ENCODE data around the gene CYBRD1. TPM values are rescaled to one million over a fixed set of nuclear protein-coding genes. Genes with fewer than 3 reads are reported as not detected.

Gene CYBRD1
- total RNA-seq, 1 donor from 2014 or later, result 12.5 TPM

DNA sequence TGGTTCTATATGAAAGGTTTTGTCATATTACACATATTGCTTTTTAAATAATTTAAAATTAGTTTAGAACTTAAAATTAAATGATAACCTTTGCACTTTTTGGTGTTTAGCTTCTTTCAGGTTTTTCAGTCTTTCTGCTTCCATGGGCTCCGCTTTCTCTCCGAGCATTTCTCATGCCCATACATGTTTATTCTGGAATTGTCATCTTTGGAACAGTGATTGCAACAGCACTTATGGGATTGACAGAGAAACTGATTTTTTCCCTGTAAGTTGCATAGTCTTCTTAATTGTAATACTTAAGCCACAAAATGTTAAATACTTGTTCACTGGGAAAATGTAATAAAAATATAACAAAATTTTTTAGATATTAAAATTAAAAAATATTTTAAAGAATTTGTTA, 31.0 kb downstream of the CYBRD1 start:
- DNase-seq (ENCODE audit: low spot score), result no peak
- no peak for ATAC-seq

DNA sequence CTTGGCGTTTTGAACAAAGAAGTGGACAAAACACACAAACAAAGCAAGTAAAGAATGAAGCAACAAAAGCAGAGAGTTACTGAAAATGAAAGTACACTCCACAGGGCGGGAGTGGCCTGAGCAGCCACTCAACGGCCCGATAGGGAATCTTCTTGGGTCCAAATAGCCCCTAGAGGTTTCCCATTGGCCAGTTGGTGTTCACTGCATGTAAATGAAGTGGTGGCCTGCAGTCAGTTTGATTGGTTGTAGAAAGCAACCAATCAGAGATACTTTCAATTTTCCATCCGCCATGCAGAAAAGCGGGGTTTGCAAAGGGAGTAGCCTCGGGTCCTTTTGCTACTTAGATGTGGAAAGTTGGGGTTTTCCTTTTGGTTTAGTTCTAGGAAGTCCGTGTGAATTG, 31.6 kb downstream of the CYBRD1 start:
- DNase-seq (ENCODE audit: low spot score) (peak; percentile 71), ATAC-seq (peak; percentile 98)

DNA sequence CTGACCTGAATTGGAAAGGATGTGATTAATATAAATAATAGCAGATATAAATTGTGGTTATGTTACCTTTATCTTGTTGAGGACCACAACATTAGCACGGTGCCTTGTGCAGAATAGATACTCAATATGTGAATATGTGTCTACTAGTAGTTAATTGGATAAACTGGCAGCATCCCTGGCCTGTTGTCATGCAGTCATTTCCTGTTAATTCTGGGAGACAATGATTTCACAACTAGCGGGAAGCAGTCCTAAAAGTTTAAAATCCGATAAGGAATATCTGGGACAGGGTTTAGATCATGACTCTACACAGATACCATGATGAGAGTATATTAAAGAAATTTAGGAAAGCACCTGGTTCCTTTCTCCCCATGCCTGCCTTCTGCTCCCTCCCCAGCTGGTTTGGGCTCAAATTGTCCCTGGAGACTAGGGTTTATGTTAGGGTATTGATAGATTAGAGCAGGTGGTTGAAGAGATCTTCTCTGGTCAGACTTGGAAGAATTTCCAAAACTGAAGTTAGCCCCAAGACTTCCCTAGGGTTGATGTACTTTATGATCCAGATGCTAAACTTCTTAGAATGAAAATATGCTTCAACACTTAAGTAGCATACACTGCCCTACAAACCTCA, 32.8 kb downstream of the CYBRD1 start:
- ATAC-seq (no peak), DNase-seq (ENCODE audit: low spot score) (no peak)

DNA sequence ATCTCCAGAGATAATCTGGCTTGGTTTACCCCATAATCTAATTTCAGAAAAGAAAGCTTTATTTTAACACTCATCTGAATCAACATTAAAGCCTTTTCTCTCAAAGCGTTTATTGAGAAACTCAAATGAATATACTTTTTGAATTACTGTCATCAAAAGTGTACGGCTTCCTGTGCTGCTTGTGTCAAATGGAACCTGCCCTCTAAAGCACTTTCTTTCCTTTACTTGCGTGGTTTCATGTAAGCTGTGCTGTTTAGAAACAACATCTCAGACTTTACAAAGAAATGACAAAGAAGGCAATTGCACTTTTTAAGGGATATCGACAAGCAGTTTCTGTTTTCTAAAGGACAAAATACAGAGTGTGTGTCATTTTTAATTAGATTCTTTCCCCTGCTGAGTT, 35.1 kb downstream of the CYBRD1 start:
- ATAC-seq (no peak), DNase-seq (ENCODE audit: low spot score) (no peak)

DNA sequence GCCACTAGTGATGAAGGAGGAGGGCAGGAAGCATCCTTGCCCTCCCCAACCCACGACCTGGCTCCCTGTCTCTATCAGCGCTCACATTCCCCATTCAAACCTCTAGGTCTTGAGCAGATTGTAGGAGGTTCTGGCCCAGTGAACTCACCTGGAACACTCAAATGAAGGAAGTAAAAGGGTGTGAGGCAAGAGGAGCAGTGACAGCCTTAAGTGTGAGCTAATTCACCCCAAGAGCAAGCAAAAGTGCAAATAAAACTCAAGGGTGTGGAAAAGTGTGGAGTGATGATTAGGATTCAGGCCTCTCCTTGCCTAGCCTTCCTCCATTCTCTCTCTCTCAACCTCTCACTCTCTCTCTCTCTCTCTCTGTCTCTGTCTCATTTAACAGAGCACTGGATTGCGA, 41.0 kb downstream of the CYBRD1 start:
- no peak for DNase-seq (ENCODE audit: low spot score)
- ATAC-seq, result no peak

DNA sequence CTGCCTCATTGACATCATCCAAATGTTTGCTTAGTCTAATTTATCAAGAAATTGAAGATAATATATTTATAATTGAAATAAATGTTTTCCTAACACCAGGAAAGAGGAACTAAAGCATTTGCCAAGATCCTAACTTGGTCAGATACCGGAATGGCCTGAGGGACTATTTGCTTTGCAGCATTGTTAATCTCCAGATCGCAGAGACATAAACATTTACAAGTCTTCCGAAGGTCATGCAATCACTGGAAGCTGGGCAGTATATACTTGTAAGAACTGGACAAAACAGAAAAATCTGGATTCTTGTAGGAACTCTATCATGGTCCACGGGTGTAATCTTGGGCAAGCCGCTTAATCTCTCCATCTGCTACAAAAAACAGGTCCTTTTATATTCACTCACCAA, 42.2 kb downstream of the CYBRD1 start:
- DNase-seq (ENCODE audit: low spot score) (no peak), ATAC-seq (no peak)

DNA sequence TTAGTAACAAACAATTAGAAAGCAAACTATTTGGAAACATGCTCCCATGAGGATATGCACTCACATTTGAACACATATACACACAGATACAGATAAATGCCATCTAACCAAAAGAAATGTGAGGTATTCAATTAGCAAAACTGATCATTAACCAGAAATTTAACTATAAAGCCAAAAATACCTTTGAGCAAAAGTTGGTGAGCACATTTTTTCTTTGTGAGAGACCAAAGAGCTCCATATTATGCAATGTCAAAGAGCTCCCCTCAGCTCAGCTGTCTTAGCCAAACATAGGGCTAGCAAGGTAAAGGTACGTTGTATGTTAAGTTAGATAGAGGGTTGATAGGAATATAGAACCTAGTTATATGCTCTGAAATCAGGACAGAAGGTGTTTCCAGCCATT, 43.8 kb downstream of the CYBRD1 start:
- DNase-seq (ENCODE audit: low spot score) (no peak), ATAC-seq (peak; percentile 41)

DNA sequence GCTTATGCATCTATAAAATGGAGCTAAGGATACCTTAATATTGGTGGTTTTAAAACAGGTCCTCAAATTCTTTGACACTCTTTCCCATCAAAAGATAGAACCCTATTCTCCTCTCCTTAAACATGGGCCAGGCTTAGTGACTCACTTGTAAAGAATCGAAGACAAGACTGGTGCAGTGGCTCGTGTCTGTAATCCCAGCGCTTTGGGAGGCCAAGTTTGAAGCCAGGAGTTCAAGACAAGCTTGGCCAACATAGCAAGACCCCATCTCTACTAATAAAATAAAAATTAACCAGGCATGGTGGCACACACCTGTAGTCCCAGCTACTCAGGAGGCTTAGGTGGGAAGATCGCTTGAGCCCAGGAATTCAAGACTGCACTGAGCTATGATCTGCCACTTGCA, 44.5 kb downstream of the CYBRD1 start:
- ATAC-seq (no peak), DNase-seq (ENCODE audit: low spot score) (no peak)

DNA sequence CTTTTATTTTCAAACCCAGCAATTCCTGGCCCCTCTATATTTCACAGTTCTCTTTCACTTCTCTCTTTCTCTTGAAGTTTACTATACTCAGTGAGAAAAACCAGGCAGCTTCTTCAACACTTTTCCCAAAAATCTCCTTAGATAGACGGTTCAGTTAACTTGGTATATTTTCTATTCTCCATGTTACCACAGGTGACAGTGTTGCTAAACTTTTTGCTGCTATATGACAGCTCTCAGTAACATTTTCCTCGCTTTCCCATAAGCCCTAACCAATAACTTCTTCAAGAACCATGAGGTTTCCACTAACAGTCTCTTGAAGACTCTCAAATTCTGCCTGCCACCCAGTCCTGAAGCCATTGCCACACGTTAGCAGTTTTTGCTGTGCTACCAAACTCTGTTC, 45.8 kb downstream of the CYBRD1 start:
- ATAC-seq, result no peak
- no peak for DNase-seq (ENCODE audit: low spot score)

DNA sequence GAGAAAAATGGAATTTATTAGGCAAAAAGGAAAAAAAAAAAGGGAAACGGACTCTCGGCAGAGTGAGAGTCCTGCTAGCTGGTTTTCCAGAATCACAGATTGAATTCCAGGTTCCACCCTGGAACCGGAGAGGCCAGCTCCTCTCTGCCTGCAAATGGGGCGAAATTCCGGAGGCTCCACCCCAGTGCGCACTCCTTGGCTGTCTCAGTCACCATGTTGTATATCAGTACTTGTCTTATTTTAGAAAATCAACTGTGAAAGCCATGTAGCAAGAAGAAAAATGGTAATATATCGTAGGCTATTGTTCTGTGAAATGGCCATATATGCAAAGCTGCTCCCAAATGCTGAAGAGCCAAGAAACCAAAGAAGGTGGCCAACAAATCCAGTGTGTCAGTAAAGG, 49.4 kb downstream of the CYBRD1 start:
- no peak for ATAC-seq

DNA sequence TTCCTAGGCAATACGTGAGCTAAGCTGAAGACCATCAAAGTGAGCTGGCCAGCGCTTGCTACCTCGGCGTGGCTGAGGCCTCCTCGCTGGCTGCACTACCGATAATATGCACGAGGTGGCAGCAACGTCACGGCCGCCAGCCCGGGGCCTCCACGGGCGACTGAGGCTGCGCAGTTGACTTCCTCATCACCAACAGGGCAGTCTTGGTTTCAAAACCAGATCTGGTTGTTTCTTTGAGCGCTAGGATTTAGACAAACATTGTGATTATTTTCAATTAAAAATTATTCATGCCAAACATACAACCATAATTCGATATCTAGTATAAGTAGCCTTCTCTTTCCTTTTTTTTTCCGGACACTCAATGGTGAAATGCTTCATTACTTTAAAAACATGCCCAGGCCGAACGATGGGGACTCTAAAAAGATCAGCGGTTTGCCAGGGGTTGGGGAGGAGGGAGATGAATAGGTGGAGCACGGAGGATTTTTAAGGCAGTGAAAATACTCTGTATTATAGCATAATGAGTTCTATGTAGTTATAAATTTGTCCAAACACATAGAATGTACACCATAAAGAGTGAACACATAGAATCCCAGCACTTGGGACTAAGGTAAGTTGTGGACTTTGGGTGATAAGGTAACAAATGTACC, 52.0 kb downstream of the CYBRD1 start:
- ATAC-seq (peak; percentile 100), DNase-seq (ENCODE audit: low spot score) (peak; percentile 76)

More for the DNA sequence above, 49.4 kb downstream of the CYBRD1 start:
- DNase-seq (ENCODE audit: low spot score), result no peak

DNA sequence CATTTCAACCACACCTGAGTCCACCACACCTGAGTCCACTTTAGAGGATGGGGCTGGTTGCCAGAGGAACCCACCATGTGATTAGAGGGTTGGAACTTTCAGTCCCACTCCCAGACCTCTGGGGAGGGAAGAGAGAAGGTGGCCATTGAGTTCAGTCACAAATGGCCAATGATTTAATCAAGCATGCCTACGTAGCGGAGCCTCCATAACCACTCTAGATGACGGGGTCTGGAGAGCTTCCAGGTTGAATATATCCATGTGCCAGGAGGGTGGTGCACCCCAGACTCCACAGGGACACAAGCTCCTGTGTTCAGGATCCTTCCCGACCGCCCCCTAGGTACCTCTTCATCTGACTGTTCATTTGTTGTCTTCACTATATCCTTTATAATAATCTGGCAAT, 53.3 kb downstream of the CYBRD1 start:
- DNase-seq (ENCODE audit: low spot score), result no peak
- ATAC-seq, result no peak

DNA sequence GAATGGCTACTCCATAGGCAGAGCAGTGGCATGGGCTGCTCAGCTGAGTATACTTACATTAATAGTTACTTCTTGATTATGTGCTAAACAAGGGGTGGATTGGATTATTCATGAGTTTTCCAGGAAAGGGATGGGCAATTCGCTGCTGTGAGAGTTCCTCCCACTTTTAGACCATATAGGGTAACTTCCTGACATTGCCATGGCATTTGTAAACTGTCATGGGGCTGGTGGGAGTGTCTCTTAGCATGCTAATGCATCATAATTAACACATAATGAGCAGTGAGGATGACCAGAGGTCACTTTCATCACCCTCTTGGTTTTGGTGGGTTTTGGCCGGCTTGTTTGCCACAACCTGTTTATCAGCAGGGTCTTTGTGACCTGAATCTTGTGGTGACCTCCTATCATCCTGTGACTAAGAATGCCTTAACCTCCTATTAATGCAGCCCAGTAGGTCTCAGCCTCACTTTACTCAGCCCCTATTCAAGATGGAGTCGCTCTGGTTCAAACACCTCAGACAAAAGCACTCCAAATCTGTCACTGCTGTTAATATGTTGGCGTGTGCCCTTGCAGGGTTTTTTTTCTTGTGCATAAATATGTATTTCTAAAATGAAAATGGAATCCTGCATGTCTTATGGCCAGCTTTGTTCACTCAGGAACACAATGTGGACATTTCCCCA, 56.0 kb downstream of the CYBRD1 start:
- DNase-seq (ENCODE audit: low spot score) (no peak), ATAC-seq (no peak)

DNA sequence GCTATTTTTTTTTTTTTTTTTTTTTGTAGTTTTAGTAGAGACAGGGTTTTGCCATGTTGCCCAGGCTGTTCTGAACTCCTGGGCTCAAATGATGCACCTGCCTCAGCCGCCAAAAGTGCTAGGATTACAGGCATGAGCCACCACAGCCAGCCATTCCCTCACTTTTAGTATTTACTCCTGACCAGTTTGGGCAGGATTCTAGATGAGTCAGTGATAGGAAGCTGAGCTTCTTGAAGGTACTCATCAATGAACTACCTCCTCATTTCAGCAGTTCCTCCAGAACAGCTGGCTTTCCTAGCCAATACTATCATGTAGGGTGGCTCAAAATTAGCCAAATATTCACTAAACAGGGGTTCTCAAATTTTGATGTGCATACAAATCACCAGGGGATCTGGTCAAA, 57.2 kb downstream of the CYBRD1 start:
- no peak for ATAC-seq
- no peak for DNase-seq (ENCODE audit: low spot score)

DNA sequence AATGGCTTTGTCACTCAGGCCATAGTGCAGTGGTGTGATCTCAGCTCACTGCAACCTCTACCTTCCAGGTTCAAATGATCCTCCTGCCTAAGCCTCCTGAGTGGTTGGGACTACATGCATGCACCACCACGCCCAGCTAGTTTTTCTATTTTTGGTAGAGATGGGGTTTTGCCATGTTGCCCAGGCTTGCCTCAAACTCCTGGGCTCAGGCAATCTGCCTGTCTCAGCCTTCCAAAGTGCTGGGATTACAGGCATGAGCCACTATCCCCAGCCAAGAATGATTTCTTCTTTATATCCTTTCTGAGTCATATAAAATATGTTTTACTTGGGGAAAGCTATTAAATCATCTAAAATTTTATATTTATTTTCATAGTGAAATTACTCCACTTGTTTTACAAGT, 61.3 kb downstream of the CYBRD1 start:
- no peak for DNase-seq (ENCODE audit: low spot score)
- no peak for ATAC-seq

DNA sequence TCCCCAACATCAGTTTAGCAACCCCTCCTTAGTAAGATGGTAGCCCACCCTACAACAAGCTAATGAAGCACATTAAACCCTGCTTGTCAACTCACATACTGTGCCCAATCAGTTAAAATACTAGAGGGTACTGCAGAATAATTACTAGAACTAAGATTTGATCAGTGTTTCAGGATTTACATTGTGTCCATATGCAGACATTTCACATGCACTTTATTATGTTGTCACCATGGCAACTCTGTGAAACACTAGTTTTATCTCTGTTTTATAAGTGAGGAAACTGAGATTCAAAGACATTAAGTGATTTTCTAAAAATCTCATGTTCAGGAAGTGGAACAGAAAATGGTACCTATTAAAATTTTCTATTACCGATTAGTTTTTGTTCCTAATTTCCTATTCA, 61.7 kb downstream of the CYBRD1 start:
- DNase-seq (ENCODE audit: low spot score) (no peak), ATAC-seq (no peak)

DNA sequence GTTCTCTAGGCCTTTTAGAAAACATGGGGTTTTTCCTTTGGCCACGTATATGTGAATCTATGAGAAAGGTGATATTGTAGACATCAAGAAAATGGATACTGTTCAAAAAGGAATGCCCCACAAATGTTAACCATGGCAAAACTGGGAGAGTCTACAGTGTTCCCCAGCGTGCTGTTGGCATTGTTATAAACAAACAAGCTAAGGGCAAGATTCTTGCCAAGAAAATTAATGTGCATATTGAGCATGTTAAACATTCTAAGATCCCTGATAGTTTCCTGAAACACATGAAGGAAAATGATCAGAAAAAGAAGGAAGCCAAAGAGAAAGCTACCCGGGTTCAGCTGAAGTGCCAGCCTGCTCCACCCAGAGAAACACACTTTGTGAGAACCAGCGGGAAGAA, 64.9 kb downstream of the CYBRD1 start:
- ATAC-seq (no peak), DNase-seq (ENCODE audit: low spot score) (no peak)

DNA sequence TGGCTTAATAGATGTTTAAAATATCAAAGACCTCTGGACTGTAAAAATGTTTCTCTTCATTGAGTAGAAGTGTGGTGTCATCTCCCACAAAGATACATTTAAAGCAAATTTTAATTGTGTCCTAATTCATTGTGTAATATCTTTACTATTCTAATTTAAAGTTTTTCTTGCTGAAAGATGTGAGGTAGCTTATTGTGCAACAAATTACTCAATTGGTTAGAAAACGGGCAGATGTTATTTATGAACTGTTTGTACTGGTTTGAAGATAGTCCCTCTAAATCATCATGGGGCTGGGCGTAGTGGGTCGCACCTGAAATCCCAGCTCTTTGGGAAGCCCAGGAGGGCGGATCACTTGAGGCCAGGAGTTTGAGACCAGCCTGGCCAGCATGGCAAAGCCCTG, 65.3 kb downstream of the CYBRD1 start:
- no peak for DNase-seq (ENCODE audit: low spot score)
- ATAC-seq, result no peak

DNA sequence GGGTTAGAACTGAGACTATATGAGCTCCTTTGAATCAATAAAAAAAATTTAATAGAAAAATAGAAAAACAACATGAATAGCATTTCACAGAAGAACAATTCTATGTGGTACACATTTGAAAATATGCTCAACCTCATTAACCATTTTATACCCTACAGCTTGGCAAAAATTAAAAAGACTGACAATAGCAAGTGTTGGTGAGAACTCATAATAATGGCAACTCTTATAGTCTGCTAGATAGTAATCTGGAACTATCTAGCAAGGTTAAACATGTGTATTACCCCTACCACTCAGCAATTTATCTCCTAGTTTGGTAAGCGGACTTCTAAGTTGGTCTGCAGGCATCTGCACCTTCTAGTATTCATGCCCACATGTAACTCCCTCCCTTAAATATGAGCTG, 67.8 kb downstream of the CYBRD1 start:
- no peak for DNase-seq (ENCODE audit: low spot score)
- ATAC-seq, result no peak

DNA sequence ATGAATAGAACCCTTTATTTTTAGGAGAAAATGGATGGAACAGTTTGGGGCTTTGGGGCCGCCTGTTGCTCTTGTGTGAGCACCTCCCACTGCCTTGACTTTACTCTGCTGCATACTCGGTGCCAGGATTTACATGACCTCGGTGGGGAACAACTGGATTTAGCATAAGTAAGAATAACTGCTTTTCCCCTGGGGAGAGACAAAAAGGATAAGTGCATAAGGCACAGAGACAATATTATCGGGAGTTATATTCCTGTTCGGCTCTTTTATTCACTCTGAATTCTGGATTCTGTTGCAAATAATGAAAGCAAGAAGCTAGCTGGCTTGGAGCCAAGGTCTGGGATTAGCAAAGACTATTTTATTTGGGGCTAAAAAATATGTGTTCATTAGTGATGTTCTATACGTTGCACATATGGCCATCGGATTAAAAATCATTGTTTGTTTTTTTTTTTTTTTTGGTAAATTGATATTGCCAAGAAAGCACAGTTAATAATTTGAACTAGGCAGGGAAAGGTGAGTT, 69.8 kb downstream of the CYBRD1 start:
- DNase-seq (ENCODE audit: low spot score), result no peak
- ATAC-seq, result no peak

DNA sequence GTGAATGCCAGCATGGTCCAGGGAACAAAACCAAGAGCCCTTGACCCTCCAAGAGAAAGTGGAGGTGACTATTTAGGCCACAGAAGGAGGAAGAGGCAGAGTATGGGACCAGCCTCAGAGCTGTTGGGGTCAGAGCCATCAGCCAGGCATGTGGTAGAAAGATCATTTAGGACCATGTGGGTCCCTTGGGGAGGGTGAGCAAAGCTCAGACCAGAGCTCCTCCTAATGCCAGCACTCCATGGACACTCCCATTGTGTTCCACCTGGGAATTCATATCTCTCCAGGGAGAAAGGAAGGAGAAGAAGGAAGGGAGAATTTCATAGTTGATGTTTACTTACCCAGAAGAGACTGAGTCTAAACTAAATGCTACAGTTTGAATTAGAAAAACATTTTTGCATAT, 73.2 kb downstream of the CYBRD1 start:
- DNase-seq (ENCODE audit: low spot score) (no peak), ATAC-seq (no peak)

DNA sequence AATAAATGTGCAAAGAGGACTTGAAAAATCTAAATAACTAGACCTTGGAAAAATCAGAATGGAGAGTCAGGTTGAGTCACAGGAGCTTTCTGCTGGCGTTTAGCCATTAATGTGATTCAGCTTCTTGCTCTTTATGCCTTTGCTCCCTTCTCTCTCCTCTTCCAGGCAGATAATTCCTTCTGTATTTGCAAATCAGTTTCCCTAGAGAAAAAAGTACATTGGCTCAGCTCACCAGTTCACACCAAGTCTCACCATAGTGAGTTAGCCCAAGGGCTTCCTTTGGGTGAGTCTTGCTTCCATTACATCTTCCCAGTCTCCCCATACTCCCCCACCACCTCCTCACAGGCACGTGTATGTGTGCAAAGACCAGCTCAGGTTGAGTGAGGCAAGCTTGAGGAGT, 73.6 kb downstream of the CYBRD1 start:
- DNase-seq (ENCODE audit: low spot score) (no peak), ATAC-seq (no peak)

All from left lobe of liver (tissue), 2 donors.